Muscle layer of colon (tissue), 2 donors: ENCODE measurements around the gene RAD51B.
"Not testable (repeated sequence)": the region's sequence is repeated elsewhere in the genome, so short reads cannot be mapped to it uniquely, and the experiment has no call there.

Experiments
- H3K27ac ChIP-seq: one replicate; pipeline ENCODE4 v1.7.0; 2013; ENCODE audit warnings: low read depth, mild to moderate bottlenecking, low read length, moderate library complexity
- H3K27me3 ChIP-seq, 2 donors: one replicate each; pipeline ENCODE4 v1.7.0; 2013; ENCODE audit warnings: low read length in 2 of 2, mild to moderate bottlenecking in 2 of 2; ENCODE audit not compliant: insufficient read depth in 2 of 2, control insufficient read depth in 1 of 2
- H3K36me3 ChIP-seq: one replicate; pipeline ENCODE4 v1.7.0; 2013; ENCODE audit warnings: mild to moderate bottlenecking, low read length; ENCODE audit not compliant: insufficient read depth
- H3K4me1 ChIP-seq: one replicate; pipeline ENCODE4 v1.7.0; 2013; ENCODE audit warnings: mild to moderate bottlenecking, low read length; ENCODE audit not compliant: insufficient read depth
- H3K4me3 ChIP-seq, 2 donors: one replicate each; pipeline ENCODE4 v1.7.0; 2013; ENCODE audit warnings: low read length in 2 of 2, low read depth in 1 of 2, mild to moderate bottlenecking in 1 of 2, moderate library complexity in 1 of 2
- H3K9ac ChIP-seq: one replicate; pipeline ENCODE4 v1.7.0; 2013; ENCODE audit warnings: low read length
- H3K9me3 ChIP-seq: one replicate; pipeline ENCODE4 v1.7.0; 2013; ENCODE audit warnings: mild to moderate bottlenecking, low read length
- donor health status: abdominal sarcoma.
- donor health status: Adenocarcinoma of cecum.

RAD51B gene

GRCh38 chr14:68692216-68692615 is 872.6 kb downstream of the RAD51B start:
- Histone ChIP-seq H3K9me3 (no peaks in the 10 kb centered on the region), H3K4me3 (no peak overlapping the region), H3K27ac (no peak overlapping the region), H3K27me3 (no peaks in the 10 kb centered on the region), H3K4me1 (peaks cover 39% of the 10 kb centered on the region), H3K36me3 (no peaks in the 10 kb centered on the region), H3K9ac (no peak overlapping the region)

DNA sequence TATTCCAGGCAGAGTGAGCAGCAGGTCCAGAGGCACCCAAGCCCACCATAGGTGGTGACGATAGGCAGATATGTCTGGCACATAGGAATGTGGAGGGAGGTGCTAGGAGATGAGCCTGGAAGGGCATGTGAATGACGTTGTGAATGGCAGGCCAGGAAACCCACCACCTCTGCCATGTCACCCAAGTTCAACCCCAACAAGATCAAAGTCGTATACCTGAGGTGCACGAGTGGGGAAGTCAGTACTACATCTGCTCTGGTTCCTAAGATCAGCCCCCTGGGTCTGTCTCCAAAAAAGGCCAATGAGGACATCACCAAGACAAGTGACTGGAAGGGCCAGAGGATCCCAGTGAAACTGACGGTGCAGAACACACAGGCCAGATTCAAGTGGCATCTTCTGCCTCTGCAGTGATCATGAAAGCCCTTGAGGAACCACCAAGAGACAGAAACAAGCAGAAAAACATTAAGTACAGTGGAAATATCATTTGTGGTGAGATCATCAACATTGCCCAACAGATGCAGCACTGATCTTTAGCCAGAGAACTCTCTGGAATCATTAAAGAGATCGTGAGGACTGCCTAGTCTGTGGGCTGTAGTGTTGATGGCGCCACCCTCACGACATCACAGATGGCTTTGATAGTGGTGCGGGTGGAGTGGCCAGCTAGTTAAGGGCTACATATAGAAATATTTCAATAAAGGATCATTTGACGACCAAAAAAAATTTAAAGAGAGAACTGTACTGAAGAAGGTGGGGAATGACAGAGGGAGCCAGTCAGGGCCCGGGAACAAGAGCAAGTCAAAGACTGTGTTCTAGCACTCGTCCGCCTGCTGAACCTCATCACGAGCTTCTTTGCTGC is 873.6 kb downstream of the RAD51B start:
- no peaks in the 10 kb centered on the region for H3K36me3 ChIP-seq
- H3K4me3 ChIP-seq = no peak overlapping the region
- H3K9ac ChIP-seq = no peak overlapping the region
- H3K27ac ChIP-seq = no peak overlapping the region
- H3K27me3 ChIP-seq = no peaks in the 10 kb centered on the region
- H3K4me1 ChIP-seq = peaks cover 39% of the 10 kb centered on the region
- H3K9me3 ChIP-seq = no peaks in the 10 kb centered on the region

DNA sequence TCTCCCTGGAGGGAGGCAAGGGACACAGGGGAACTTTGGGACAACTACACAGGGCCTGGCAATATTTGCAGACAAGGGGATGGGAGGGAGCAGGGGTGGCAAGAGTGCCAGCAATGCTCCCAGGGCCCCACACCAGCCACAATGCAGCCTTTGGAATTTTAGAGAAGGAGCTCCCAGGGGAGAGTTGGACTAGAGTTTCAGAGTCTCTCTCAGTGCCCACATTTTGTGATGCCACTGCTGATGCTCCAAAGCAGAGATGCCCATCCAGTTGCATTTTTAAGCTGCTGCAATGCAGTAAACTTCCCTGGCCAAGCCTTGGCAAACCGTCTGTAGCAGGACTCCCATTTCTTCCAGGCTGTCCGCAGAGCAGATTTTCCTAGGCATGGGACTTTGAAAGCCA is 874.3 kb downstream of the RAD51B start:
- Histone ChIP-seq H3K9me3 (no peaks in the 10 kb centered on the region), H3K36me3 (no peaks in the 10 kb centered on the region), H3K27ac (no peak overlapping the region), H3K27me3 (no peaks in the 10 kb centered on the region), H3K9ac (no peak overlapping the region), H3K4me1 (peaks cover 34% of the 10 kb centered on the region), H3K4me3 (no peak overlapping the region)

GRCh38 chr14:68694516-68695235 is 875.1 kb downstream of the RAD51B start:
- Histone ChIP-seq H3K36me3 (no peaks in the 10 kb centered on the region), H3K27ac (no peak overlapping the region), H3K4me3 (no peak overlapping the region), H3K9me3 (no peaks in the 10 kb centered on the region), H3K27me3 (no peaks in the 10 kb centered on the region), H3K9ac (no peak overlapping the region), H3K4me1 (peaks cover 26% of the 10 kb centered on the region)

GRCh38 chr14:68695326-68695768 is 875.8 kb downstream of the RAD51B start:
- no peak overlapping the region for H3K27ac ChIP-seq

DNA sequence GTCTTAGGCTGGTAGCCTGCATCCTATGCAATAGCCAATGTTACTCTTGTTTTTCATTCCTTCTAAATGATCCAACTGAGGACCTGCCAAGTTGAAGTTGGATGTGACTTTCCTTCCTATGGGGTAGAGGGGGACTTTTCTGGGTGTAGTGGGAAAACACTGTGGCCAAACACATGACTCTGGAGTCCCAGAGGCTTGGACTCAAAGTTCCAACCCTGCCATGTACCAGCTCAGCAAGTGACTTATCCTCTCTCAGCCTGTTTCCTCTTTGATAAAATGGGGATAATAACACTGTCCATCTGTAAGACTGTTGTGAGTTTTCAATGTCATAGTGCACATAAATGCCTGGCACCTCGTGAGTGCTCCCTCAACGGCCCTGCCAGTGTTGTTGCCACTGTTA is 876.3 kb downstream of the RAD51B start:
- H3K36me3 ChIP-seq = no peaks in the 10 kb centered on the region
- H3K27ac ChIP-seq = no peak overlapping the region
- H3K4me3 ChIP-seq = no peak overlapping the region
- no peaks in the 10 kb centered on the region for H3K9me3 ChIP-seq
- no peaks in the 10 kb centered on the region for H3K27me3 ChIP-seq
- H3K4me1 ChIP-seq = peaks cover 17% of the 10 kb centered on the region
- H3K9ac ChIP-seq = no peak overlapping the region

More at GRCh38 chr14:68695326-68695768, 875.8 kb downstream of the RAD51B start:
- Histone ChIP-seq H3K9ac (no peak overlapping the region), H3K4me3 (no peak overlapping the region), H3K4me1 (peaks cover 20% of the 10 kb centered on the region), H3K27me3 (no peaks in the 10 kb centered on the region), H3K9me3 (no peaks in the 10 kb centered on the region), H3K36me3 (no peaks in the 10 kb centered on the region)

DNA sequence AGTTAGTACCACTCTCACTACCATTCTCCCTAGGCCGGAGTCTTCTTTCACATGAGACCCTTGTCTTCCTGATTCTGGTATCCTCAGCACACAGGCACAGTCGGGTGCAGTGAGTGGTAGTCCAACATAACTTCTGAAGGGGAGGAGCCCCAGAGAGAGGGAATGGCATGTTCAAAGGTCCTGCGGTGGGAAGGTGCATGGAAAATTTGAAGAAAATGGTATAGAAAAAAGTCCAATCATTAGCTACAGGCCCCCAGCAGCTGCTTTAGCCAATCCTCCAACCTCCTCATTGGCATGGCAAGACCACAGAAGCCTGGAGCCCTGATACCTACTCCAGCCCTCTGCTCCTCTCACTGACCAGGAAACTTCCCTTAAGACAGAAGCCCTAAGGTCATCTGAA is 876.7 kb downstream of the RAD51B start:
- no peak overlapping the region for H3K27ac ChIP-seq
- H3K9ac ChIP-seq = no peak overlapping the region
- H3K36me3 ChIP-seq = no peaks in the 10 kb centered on the region
- H3K27me3 ChIP-seq = no peaks in the 10 kb centered on the region
- H3K4me3 ChIP-seq = no peak overlapping the region
- no peaks in the 10 kb centered on the region for H3K9me3 ChIP-seq
- H3K4me1 ChIP-seq = peaks cover 17% of the 10 kb centered on the region

DNA sequence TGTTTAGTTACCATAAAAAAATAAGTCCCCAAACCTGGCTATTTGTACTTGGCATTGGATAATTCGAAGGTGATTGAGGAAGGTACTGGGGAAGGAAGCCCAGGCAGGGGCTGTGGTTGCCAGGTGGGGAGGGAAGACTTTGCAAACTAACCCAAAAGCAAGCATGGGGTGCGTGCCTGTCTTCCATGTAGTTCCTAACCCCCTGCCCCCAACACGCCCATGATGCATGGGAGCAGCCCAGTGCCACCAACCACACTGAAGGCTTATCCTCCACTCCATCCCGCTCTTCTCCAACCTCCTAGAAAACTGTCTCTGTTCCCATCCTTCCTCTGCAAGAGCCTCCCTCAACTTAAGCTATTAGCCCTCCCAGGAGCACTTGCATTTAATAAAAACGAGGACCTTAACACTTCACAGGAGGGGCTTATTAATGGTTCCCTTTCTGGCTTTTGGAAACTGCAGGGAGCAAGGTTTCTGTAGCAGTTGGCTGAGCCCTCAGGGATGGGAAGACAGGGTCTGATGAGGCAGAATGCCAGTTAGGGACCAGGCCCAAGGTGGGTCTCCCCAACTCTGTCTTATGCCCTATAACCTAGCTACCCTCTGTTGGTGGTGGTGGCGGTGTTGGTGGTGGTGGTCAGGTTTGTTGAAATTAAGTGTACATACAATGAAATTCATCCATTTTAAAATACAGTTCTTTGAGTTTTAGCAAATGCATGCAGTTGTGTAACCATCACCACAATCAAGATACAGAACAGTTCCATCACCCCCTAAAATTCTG is 877.3 kb downstream of the RAD51B start:
- Histone ChIP-seq H3K9me3 (no peaks in the 10 kb centered on the region), H3K4me1 (peaks cover 17% of the 10 kb centered on the region), H3K36me3 (no peaks in the 10 kb centered on the region), H3K9ac (no peak overlapping the region), H3K4me3 (no peak overlapping the region), H3K27me3 (no peaks in the 10 kb centered on the region), H3K27ac (no peak overlapping the region)

DNA sequence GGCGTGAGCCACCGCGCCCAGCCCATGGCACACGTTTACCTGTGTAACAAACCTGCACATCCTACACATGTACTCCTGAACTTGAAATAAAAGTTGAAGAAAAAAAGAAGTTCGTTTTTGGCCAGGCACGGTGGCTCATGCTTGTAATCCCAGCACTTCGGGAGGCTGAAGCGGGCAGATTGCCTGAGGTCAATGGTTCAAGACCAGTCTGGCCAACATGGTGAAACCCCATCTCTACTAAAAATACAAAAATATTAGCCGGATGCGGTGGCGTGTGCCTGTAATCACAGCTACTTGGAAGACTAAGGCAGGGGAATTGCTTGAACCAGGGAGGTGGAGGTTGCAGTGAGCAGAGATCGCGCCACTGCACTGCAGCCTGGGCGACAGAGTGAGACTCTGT is 879.2 kb downstream of the RAD51B start:
- peaks cover 14% of the 10 kb centered on the region for H3K4me1 ChIP-seq
- not testable (repeated sequence) for H3K4me3 ChIP-seq, H3K27me3 ChIP-seq, H3K27ac ChIP-seq, H3K36me3 ChIP-seq, H3K9me3 ChIP-seq, H3K9ac ChIP-seq

GRCh38 chr14:68701001-68701741 is 881.6 kb downstream of the RAD51B start:
- no peaks in the 10 kb centered on the region for H3K36me3 ChIP-seq
- H3K9me3 ChIP-seq = no peaks in the 10 kb centered on the region
- no peak overlapping the region for H3K4me3 ChIP-seq
- H3K27me3 ChIP-seq = no peaks in the 10 kb centered on the region
- H3K4me1 ChIP-seq = peaks cover 16% of the 10 kb centered on the region
- no peak overlapping the region for H3K27ac ChIP-seq
- no peak overlapping the region for H3K9ac ChIP-seq

DNA sequence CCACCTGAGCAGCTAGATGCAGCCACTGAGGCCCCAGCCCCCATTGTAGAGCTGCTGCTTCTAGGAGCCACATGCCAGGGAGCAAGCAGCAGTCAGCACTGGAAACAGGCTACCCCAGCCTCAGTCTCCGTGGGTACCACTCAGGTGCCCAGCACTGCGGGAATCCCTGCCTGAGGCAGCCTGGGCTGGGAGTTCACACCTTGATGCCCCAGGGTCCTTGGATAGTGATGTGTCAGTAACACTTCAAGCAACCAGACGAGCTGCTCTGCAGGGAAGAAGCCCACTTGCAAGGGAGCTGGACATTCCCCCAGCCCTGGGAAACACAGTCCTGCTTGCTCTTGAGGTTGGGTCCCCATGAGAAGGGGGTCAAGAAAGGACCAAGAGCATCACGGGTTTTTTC is 882.6 kb downstream of the RAD51B start:
- Histone ChIP-seq H3K4me3 (no peak overlapping the region), H3K9ac (no peak overlapping the region), H3K27me3 (no peaks in the 10 kb centered on the region), H3K9me3 (no peaks in the 10 kb centered on the region), H3K27ac (no peak overlapping the region), H3K36me3 (no peaks in the 10 kb centered on the region), H3K4me1 (peaks cover 16% of the 10 kb centered on the region)
